NCI-H128 (cell line): Measurements from ENCODE around the gene SETBP1.

ENCODE experiments used
- DNase-seq: peaks from one replicate; lab custom pipeline; 2025; ENCODE audit not compliant: unreplicated experiment; lab: John Stamatoyannopoulos, UW

Gene SETBP1

DNA sequence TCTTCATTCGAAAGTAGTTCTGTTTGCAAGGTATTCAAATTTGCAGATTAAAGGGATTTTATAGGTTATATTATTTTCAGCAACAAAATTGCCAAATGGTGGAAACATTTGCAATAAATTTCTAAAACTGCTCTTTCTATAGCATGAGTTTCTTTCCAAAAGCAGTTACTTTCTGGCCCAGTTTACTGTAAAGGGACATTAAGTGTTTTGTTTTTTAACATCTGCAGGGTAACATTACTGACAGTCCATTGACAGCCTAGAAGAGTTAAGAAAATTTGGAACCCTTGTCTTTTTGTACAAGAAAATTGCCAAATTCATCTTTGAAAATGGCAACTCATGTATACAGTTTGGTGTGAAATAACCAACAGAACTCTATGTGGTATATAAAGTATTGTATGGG is 375.1 kb downstream of the SETBP1 start:
- DNase-seq: no peak

- no peak for DNase-seq
Observed at GRCh38 chr18:45056926-45057325, 376.2 kb downstream of the SETBP1 start.

GRCh38 chr18:45057955-45058600 is 377.4 kb downstream of the SETBP1 start:
- no peak for DNase-seq

GRCh38 chr18:45059695-45060094 is 379.0 kb downstream of the SETBP1 start:
- DNase-seq: no peak

DNA sequence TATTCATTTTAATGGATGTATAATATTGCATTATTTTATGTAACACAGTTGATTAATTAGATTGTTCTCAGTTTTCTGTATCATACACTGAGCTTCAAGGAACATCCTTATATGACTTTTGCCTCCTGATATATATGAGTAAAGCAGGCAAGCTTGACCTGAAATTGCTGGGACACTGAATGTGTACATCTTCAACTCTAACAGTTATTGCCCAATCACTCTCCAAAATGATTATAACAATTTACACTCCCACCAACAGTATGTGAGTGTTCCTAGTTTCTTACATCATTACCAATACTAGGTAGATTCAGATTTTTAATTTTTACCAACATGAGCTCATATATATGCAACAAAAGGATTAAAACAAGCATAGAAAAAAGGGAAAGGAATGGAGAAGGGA is 379.4 kb downstream of the SETBP1 start:
- DNase-seq: no peak

GRCh38 chr18:45061359-45061758 is 380.7 kb downstream of the SETBP1 start:
- DNase-seq: no peak

DNA sequence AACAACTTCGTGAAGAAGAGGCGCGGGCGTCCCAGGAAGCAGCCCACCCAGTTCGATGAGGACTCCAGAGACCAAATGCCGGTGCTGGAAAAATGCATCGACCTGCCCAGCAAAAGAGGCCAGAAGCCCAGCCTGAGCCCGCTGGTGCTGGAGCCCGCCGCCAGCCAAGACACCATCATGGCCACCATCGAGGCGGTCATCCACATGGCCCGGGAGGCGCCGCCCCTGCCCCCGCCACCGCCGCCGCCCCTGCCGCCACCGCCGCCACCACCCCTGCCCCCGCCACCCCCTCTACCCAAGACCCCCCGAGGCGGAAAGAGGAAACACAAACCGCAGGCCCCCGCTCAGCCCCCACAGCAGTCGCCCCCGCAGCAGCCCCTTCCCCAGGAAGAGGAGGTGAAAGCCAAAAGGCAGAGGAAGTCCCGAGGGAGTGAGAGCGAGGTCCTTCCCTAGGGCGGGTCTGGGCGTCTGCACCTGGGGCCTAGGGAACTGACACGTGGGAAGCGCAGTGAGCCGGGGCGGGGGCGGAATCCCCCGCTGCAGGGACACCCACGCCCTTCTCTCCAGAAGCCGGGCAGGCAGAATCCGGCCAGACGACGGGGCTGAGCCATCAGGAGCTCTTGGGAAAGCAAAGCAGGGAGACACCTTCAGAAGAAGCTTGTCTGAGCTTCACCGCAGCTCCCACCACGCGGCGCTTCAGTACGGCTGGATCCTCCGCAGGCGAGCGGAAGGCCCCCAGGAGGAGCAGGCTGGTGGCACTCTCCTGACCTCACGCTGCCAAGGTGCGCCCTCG is 382.8 kb downstream of the SETBP1 start:
- no peak for DNase-seq

- no peak for DNase-seq
Observed at GRCh38 chr18:45066210-45066609, 385.5 kb downstream of the SETBP1 start.

- DNase-seq: no peak
Observed at GRCh38 chr18:45066886-45067285, 386.2 kb downstream of the SETBP1 start.

DNA sequence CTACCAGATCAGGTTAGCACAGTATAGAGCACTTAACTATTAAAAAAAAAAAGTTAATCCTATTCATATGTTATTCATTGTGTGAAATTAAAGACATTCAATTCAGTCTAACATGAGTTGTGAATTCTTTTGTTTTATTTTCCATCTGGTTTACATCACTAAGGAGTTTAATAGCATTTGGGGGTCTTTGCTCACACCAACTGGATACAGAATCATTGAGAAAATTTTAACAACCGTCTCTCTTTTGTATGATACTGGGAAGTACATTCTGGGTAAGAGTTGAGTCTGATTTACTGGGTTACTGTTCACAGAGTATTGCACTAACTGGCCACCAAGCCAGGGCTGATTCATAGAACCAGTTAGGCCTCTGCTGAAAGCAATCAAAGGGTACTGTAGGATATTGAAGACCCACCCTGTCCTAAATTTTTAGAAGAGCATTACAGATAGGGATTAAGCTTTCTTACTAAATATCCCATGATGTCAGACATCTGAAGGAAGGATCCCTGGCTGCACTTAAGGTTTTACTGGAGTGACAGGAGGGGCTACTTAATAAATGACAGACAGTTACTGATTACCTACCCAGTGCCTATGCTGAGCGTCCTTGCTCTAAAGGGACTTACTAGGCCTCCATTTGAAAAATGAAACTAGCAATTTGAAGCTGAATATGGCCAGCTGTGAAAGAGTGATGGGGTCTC is 387.9 kb downstream of the SETBP1 start:
- no peak for DNase-seq

- no peak for DNase-seq
Observed at GRCh38 chr18:45069546-45069945, 388.9 kb downstream of the SETBP1 start.

DNA sequence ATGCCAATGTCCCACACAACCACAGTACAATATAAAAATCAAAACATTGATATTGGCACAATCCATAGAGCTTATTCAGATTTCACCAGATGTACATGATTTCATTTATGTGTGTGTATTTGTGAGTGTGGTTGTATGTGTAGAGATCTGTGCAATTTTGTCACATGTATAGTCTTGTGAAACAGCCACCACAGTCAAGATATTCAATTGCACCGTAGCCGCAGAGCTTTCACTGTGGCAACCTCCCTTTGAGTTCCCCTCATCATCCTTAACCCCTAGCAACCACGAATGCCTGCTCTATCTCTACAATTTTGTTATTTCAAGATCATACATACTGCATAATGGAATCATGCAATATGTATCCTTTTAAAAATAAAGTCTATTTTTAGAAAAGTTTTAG is 391.3 kb downstream of the SETBP1 start:
- DNase-seq: no peak

GRCh38 chr18:45073556-45073955 is 392.9 kb downstream of the SETBP1 start:
- no peak for DNase-seq

- DNase-seq: no peak
Observed at GRCh38 chr18:45081566-45082181, 401.0 kb downstream of the SETBP1 start.

- DNase-seq: no peak
Observed at GRCh38 chr18:45083226-45083855, 402.7 kb downstream of the SETBP1 start.

DNA sequence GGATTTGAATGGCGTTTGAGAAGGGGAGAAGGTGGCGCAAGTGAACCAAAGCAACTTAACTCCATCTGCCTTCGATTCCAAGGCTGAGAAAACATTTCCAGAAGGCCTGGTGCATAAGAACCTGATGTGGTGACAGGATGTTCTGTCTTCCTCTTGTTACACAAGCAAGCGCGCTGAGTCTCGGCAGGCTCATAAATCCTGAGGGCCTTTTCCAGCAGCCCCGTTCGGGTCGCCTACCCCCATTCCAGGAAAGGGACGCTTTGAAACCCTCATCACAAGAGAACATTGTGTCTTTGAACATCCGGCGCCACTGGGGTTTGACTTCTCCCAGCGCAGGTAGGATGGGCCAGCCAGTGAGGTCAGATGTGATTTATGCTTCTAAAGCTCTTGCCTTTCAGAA is 403.5 kb downstream of the SETBP1 start:
- no peak for DNase-seq

- DNase-seq: no peak
Observed at GRCh38 chr18:45085916-45086624, 405.4 kb downstream of the SETBP1 start.

- DNase-seq: no peak
Observed at GRCh38 chr18:45086777-45087176, 406.1 kb downstream of the SETBP1 start.

DNA sequence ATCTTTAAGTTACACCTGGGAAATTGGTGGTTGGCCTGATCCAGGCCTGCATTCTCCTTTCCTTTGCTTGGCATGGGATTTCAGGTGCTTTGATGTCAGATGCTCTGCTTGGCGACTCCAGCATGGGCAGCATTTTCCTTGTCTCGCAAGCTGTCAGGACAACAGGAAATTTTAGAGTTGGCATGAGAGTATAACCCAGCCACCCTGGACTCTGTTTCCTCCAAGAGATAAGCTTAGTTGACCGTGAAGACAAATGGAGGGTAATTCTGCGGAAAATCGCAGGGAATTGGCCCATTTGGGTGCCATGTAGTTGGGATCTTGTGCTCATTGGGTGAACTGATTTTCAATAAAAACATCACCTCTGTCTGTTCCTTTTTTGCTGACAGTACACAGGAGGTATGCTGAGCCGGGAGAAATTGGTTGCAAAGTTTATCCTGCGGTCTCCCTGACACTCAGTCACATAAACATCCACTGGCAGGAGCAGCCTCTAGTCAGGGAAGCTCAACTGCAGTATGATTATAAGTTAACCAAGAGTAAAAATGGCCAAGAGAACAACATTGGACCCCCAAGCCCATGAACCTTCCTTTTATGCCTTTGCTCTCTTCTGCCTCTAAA is 409.9 kb downstream of the SETBP1 start:
- DNase-seq: no peak
